NB4 (cell line): ENCODE data around the gene SLC25A39.

Experiments
- DNase-seq: peaks from one replicate; pipeline ENCODE4 v3.0.0; 2010; ENCODE audit warnings: low read depth
- H3K4me3 ChIP-seq: one replicate; pipeline ENCODE4 v1.5.1; 2011; ENCODE audit warnings: mild to moderate bottlenecking, low read depth, low read length, moderate library complexity
- MYC ChIP-seq: IDR thresholded peaks from 2 replicates; pipeline ENCODE4 v1.6.1; 2011; ENCODE audit warnings: low read depth, low read length
- POLR2A ChIP-seq: IDR thresholded peaks from 2 replicates; pipeline ENCODE4 v1.6.1; 2011; ENCODE audit warnings: mild to moderate bottlenecking; ENCODE audit not compliant: insufficient read length; ENCODE audit errors: extremely low read depth
- TF ChIP-seq, protein P1 (sequence below): IDR thresholded peaks from 2 replicates; pipeline ENCODE4 v1.6.1; 2011; ENCODE audit warnings: low read depth, low read length
- TF ChIP-seq, protein P2 (sequence below): IDR thresholded peaks from one replicate; pipeline ENCODE4 v1.5.1; 2012; ENCODE audit warnings: low read depth, low read length

The SLC25A39 gene

GRCh38 chr17:44362949-44363612 lies 38.5 kb upstream of the SLC25A39 start:
- TF ChIP-seq, protein P1, sequence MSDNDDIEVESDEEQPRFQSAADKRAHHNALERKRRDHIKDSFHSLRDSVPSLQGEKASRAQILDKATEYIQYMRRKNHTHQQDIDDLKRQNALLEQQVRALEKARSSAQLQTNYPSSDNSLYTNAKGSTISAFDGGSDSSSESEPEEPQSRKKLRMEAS = no peak
- TF ChIP-seq POLR2A = no peak
- no peak for TF ChIP-seq MYC
- TF ChIP-seq, protein P2, sequence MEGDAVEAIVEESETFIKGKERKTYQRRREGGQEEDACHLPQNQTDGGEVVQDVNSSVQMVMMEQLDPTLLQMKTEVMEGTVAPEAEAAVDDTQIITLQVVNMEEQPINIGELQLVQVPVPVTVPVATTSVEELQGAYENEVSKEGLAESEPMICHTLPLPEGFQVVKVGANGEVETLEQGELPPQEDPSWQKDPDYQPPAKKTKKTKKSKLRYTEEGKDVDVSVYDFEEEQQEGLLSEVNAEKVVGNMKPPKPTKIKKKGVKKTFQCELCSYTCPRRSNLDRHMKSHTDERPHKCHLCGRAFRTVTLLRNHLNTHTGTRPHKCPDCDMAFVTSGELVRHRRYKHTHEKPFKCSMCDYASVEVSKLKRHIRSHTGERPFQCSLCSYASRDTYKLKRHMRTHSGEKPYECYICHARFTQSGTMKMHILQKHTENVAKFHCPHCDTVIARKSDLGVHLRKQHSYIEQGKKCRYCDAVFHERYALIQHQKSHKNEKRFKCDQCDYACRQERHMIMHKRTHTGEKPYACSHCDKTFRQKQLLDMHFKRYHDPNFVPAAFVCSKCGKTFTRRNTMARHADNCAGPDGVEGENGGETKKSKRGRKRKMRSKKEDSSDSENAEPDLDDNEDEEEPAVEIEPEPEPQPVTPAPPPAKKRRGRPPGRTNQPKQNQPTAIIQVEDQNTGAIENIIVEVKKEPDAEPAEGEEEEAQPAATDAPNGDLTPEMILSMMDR = no peak
- peak; percentile 37 for DNase-seq

DNA sequence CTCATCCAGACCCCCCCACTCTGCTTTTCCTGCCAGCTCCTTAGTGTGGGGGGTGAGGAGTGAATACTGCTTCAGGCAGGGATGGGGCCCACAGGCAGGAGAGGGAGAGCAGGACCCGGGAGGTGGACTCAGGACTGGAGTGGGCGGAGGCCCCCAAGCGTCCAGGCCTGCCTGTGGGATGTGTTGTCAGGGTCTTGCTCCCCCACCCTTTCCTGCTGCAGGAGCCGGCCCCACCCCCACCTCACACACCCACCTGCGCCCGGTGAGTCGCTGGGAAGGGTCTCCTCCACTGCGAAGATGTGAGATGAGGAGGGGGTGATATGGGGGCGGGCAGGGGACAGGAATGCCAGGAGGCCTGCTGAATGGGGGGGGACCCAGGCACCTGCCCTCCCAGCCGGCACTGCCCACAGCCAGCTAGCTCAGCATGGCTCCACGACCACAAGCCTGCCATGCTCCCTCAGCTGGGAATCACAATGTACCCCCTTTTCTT lies 37.9 kb upstream of the SLC25A39 start:
- no peak overlapping the region for H3K4me3 ChIP-seq
- TF ChIP-seq MYC (no peak), POLR2A (no peak)
- TF ChIP-seq, protein P2 = no peak
- TF ChIP-seq, protein P1 = no peak

More at GRCh38 chr17:44362949-44363612, 38.5 kb upstream of the SLC25A39 start:
- H3K4me3 ChIP-seq = peak overlapping the region; percentile 25

DNA sequence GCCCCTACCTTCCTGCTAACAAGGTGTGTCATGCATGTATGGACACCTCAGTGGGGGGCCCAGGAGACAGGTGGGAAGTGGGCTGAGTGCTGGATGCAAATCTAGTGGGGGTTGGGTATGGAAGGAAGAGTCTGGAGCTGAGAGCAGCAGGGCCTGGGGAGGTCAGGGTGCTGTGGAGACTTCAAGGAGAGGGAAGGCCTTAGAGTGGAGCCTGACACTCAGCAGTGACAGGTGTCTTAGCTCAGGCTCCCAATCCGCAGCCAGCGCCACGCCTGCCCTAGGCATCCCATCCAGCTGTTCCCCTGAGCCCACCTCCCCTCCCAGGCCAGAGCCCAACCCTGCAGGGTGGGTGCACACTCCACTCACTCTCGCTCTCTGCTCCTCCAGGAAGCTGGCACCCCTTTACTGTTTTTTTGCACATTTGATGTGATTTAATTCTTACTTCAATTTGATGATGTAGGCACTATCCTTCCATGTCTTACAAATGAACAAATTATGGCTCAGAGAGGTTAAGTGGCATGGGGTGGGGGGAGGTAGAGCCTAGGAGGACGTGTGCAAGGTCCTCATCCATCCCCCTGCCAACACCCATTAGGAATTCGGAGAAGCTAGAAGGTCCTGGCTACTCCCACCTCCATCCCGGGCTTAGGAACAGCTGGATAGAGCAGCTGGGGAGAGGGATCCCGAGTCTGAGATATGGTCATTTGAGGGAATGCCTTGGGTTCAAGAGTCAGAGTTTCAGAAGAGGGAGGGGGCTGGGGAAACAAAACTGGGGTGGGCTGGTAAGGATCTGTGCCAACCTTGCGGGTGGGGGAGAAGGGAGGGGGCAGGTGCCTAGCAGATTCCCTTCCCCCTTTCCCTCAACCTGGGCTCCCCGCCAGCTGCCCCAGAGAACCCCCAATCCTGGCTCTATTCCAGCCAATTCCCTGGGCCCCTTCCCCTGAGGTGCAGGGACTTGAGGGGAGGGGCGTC lies 37.0 kb upstream of the SLC25A39 start:
- no peak overlapping the region for H3K4me3 ChIP-seq
- TF ChIP-seq POLR2A (no peak), MYC (no peak)
- TF ChIP-seq, protein P1 = no peak
- DNase-seq = no peak

More for the DNA sequence above, 37.9 kb upstream of the SLC25A39 start:
- no peak for DNase-seq

GRCh38 chr17:44360826-44361225 lies 36.2 kb upstream of the SLC25A39 start:
- TF ChIP-seq POLR2A = no peak
- TF ChIP-seq, protein P1 = no peak
- no peak for TF ChIP-seq MYC
- TF ChIP-seq, protein P2 = no peak
- H3K4me3 ChIP-seq = no peak overlapping the region
- no peak for DNase-seq

DNA sequence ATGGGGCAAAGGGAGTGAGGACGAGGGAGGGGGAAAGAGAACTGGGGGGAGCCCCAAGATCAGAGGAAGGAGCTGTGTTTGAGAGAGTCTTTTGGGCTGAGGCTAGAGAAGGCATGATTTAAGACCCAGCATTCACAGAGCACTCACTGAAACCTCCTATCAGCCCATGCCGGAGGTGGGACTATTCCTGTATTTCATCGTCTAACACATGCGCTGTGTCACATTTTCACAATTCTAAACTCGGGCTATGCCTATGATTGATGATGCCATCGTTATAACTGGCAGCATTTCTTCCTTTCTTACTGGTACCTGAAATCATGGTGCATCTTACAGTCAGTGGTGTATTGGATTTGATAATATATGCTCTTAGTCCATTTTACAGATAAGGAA lies 35.5 kb upstream of the SLC25A39 start:
- TF ChIP-seq MYC = no peak
- TF ChIP-seq, protein P1 = no peak
- DNase-seq = no peak
- no peak overlapping the region for H3K4me3 ChIP-seq

DNA sequence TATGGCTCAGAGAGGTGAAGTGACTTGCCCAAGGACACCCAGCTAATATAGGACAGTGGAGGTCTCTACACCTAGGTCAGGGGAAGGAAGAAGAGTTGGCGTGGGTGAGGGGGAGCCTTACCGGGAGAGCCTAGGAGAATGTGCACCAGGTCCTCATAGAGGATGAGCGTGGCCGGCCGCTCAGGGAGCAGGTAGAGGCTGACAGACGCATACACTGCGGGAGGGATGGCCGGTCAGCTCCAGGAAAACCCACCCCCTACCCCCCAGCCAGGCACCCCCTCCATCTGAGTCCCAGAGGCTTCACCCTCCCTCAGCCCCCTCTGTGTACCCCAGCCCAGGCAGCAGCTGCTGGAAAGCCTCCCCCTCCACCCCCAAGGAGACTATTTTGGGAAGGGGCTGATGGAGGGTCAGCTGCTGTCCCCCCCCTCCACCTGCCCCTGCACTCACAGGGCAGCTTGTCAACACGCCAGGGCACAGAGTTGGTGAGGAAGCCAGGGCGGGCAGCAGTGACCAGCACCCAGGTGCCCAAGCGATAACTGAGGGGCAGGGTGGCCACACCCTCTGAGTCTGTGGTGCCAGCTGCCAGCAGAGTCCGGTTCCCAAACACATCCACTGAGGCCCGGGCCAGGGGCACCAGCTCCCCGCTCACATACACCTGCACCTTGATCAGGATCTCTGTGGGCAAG lies 35.0 kb upstream of the SLC25A39 start:
- DNase-seq = no peak
- no peak for TF ChIP-seq MYC
- TF ChIP-seq, protein P2 = no peak
- TF ChIP-seq, protein P1 = no peak
- TF ChIP-seq POLR2A = no peak
- H3K4me3 ChIP-seq = no peak overlapping the region
